Putamen (tissue), 1 donor: ENCODE measurements around the gene ADCY2.

Experiments used
- DNase-seq: peaks from one replicate; pipeline ENCODE4 v3.0.0-alpha.2; 2016; ENCODE audit warnings: low spot score

ADCY2 gene

DNA sequence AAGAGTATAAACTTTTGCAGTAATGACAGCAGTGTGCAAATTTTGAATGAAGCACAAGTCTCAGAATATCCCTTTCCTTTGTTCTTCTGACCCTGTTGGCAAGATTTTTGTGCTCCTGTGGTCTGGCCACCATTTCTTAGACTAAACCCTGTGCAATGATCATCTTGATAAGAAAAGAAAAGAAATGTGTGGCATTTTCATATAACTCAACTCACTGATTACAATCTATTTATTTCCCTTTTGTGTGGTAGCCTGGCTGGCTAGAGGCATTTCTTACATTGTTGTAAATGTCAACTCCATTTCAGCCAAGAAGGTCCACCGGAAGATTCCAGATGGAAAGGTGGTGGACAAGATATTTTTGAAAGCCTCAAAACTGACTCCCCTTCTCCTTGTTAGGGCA, 41.9 kb downstream of the ADCY2 start:
- no peak for DNase-seq

DNA sequence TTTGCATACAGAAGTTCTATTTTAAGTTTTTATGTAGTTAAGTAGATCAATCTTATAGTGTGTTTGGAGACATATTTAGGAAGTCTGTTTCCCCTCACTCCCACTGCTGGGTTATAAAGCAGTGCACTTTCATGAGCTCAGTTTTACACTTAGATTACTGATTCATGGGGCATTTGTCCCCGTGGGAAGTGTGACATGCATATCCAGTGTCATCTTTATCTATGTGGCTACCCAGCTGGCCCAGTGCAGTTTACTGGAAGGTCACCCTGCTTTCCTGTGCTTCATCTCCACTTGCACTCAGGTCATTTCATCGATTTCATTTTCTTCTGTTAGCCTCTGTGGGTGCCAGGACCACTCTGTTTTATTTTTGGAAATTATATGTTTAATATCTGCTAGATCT, 49.1 kb downstream of the ADCY2 start:
- DNase-seq, result no peak

DNA sequence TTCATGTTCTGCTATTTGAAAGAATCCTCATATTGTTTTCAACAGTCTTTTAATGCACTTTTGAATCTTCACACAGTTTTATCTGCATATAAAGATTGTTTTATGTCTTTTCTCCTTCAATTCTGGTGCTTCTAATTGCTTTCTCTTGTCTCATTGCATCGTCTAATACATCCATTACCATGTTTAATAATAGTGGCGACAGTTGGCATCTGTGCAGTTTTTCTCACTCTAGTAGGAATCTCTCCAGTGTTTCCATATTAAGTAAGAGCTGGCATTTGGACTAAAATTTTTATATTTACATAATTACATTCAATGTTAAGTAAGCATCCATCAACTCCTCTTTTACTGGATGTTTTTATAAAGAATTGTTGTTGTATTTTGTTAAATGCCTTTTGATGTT, 49.9 kb downstream of the ADCY2 start:
- no peak for DNase-seq

DNA sequence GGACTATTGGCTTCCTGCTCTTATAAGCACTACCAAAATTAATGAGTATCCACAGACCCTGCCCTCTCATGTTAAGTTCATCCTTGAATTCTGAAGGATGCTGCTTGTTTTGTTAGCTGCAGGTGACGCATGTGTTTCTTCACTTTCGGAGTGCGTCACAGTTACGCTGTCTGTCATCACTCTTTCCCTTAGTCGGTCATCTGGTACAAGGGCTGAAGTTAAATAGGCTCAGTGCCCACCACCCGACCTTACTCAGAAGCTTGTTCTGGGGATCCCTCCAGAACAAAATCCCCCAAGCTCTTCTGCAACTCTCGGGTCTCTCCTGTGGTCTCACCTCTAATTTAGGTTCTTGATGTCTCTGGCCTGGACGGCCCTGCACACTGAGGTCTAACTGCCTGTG, 51.0 kb downstream of the ADCY2 start:
- DNase-seq, result no peak

DNA sequence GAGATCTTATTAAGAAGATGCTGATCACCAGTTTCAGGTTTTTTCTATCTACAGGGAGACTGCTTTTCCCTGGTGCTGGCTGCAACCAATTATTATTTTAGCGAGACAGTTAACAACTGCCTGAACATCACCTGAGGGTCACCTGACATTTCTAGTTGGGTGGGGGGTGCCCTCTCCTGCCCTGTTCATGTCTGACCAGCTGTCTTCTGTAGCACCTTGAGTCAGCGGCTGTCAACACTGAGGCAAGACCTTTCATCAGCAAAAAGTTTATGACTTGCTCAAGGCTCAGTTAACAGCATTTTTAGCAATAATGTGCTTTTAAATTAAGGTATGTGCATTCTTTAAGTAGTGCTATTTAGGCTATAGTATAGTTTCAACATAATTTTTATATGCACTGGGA, 58.0 kb downstream of the ADCY2 start:
- DNase-seq, result no peak

DNA sequence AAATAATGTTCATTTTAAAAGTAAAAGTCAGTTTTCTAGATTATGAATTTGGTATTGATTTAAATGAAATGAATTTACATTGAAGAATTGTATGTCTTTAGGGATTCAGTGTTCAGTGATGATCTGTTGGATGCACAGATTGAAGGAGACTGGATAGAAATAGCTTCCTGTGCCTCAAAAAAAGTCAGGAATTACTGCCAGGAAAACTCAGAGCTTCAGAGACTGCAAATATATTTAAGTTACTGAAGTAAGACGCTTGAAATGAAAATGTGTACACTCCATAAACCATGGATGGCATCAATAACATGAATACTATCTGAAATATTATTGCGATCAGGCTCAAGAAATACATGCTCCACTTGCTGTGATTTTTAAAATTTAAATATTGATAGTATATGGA, 60.3 kb downstream of the ADCY2 start:
- no peak for DNase-seq

DNA sequence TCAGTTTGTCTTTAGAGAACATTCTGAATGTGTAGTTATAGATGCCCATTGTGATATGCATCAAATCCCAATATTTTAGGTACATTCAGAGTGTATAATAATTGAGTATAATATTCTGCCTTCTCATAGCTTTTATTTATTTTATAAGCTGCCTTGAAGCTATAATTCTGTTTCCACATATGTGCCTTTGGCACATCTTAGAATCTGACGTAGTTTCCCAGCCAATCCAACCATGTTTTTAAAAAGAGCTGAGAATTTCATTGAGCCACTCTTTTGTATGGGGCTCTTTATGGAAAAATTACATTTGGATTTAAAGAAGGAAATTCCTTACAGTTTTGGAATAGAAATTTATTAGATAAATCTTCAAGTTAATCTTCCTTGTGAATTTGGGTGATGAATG, 65.4 kb downstream of the ADCY2 start:
- no peak for DNase-seq

DNA sequence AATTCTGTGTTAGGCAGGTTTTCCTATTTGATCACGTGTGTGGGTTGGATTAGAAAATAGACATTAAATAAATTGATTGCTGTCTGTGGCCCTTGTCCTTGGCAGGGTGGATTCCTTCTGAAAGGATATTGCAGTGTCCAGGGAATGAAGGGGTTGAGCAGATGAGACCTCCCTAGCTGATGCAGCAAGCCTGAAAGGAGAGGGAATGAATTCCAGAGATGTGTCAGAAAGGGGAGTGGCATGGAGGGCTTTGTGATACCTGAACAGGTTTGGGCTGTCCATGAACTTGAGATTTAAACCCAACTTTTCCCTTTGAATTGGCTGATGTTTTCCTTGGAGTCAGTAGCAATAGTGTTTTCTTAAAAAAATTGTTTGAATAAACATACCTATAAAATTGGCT, 66.8 kb downstream of the ADCY2 start:
- DNase-seq, result no peak

DNA sequence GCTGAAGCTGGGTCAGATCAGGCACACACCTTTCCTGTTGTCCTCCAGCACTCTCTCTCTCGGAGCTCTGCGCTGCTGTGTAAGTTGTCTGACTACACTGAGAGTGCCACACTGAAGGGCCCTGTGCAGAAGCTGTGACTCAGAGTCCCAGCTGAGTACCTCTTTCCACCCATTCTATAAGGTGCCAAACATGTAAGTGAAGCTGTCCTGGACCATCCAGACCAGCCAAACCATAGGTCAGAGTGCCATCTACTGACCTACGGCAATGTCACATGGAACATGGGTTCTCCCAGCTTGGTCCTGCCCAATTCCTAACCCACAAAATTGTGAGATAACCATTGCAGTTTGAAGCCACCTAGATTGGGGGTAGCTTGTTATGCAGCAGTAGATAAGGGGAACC, 68.2 kb downstream of the ADCY2 start:
- no peak for DNase-seq

DNA sequence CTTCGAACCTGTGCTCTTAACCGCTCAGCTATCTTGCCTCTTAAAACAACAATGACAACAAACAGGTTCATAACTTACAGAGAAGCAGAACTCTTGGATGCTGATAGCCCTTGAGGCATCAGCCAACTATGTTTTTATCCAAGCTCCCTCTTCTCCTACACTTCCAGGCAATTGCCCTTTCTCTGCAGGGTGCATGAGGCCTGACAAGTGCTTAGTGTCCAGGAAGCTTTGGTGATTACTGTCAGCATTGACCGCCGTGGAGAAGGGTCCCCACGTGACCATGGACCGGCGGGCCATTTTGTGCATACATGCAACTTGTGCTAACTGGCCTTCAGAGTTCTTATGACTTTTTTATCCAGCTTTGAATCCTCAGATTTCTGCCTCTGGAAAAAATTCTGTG, 71.2 kb downstream of the ADCY2 start:
- no peak for DNase-seq

DNA sequence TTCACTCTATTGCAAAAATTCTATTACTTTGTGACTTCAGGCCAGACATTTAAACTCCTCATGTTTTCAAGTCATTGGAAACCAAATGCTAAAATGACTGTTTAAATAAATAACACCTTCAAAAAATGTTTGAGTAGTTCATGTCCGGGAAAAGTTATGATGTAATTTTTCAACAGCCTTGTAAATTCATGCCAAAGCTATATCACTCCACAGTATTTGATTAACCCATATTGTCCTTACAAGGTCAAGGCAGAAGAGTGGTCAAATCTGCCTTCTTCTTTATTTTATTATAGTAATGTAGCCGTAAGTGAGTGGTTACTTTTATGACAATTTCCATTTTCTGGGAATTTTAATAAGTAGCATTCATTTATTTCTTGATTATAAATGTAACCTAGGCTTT, 72.8 kb downstream of the ADCY2 start:
- DNase-seq, result no peak

DNA sequence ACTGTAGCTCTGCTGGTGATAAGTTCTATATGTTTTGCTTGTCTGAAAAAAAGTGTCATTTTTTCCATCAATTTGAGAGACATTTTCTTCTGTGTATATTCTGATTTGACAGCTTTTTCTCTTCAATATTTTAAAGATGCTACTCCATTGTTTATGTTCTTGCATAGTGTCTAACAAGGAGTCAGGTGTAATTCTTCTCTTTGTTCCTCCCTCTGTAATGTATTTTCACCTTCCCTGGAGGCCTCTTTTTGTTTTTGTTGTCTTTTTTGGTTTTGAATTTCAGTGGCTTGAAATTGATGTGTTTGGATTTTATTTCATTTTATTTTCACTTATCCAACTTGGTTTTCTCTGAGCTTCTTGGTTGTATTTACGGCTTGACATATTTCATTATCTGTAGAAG, 75.8 kb downstream of the ADCY2 start:
- no peak for DNase-seq

DNA sequence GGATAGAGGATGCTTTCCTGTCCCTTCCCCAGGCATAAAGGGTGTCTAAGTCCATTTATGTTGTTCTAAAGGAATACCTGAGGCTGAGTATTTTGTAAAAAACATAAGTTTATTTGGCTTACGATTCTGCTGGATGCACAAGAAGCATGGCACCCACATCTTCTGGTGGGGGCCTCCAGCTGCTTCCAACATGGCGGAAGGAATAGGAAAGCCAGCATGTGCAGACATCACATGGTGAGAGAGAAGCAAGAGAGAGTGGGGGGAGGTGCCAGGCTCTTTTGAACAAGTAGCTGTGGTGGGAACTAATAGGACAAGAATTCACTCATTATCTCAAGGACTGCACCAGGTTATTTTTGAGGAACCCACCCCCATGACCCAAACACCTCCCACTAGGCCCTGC, 77.2 kb downstream of the ADCY2 start:
- DNase-seq, result no peak

DNA sequence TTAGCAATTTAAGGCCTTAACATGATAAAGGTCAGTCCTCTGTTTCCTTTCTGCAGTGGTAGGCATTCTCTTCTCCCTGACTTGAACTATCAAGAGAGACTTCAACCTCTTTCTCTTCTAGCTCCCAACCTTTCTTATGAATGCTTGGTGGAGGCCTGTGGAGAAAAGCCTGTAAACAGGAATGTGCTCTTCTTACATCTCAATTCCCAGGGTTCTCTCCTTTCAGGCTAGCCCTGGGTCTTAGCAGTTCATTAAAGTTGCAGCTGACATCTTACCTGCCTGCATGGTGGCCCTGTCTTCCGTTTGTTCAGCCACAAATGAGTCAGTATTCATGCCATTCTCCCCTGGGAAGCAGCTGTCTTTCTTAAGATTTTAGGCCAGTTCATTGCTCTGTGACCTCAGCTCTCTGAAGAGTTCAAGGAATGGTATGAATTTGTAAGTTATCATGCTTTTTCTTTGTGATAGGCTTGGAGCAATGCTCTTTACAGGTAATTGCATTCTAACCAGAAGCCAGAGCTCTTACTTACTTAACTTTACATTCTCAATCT, 77.8 kb downstream of the ADCY2 start:
- no peak for DNase-seq

DNA sequence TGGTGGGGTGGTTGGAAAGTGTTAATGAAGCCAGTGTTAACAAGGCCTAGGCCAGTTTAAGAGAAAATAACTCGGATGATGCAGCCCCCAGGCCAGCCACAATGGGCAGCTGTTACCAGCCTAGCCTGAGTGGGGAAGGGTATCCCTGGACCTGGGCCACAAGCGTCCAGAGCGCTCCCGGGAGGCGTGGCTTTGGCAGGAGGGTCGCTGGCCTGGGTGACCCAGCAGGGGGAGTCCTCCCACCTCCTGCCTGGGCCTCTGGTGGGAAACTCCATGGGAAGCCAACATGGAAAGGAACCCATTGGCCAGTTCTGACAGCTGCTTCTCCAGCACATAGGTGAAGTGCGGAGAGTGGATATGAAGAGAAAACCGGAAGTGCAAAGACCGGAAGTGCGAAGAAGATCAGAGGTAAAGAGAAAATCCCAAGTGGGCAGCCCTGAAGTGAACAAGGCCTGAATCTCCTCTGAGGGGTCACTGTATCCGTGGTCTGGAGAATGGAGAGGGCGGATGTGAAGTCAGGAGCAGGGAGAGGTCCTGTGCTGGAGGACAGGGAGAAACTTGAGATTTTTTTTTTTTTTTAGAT, 79.0 kb downstream of the ADCY2 start:
- no peak for DNase-seq

DNA sequence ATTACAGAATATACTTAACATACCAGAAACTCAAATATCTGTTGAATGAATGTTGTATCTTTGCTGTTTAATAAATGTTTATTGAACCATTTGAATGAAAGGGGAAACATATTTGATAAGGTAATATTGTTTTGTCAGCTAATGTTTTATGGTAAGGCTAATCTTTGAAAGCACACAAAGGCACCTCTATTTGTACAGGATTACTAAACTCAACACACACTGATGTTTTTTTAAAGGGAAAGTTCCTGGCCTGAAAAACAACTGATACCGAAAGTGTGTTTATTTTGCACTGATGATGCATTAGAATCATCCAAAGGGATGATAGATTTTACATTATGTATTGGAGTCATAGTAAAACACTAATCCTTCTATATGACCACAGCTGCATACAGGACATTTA, 82.5 kb downstream of the ADCY2 start:
- no peak for DNase-seq

DNA sequence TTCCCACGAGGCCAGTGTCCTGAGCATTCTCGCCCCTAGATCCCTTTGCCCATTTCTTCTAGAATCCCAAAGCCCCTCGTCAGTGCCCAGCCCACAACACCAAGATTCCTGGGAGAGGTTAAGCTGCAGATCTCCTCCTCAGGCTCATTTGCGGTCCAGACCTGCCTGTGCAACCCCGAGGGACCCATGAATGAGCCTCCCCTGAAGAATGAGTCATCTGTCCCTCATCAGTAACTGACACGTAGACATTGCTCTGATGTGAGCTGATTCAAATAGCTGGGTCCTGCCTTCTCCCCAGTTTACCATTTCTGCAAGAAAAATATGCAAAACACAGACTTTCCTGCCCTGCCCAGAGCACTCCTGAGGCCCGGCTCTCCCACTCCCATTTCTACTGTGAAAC, 92.8 kb downstream of the ADCY2 start:
- no peak for DNase-seq

DNA sequence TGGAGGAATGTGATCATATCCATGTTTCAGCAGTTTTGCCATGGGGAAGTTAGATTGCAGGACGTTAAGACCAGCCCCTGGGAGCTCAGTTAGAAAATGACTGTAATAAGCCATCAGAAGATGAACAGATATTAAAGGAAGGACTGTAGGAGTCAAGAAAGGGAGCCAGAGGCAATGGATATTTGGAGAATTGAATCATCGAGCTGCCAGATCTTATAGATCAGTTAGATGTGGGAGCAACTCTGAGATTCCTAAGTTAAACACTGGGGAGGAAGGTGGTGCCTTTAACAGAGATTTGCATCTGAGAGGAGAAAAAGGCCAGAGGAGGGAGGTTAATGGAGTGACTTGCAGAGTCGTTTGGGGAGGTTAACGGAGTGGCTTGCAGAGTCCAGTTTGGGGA, 96.4 kb downstream of the ADCY2 start:
- DNase-seq, result no peak

DNA sequence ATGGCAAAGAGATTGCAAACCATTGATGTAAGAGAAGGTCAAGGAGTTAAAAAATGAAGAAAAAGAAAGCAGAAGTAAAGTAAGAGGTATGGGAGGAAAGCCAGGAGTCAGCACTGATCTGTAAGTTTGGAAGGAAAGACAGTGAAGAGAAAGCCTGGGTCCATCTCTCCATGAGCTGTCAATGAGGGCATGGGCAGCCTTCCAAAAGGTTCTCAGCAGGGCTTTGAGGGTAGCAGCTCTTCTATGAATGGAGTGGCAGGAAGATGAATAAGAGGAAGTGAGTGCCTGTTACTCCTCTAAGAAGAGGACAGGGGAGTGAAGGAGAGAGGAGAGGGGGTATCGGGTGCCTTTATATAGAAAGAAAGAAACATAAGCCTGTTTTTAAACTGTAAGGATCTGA, 97.1 kb downstream of the ADCY2 start:
- DNase-seq, result no peak

DNA sequence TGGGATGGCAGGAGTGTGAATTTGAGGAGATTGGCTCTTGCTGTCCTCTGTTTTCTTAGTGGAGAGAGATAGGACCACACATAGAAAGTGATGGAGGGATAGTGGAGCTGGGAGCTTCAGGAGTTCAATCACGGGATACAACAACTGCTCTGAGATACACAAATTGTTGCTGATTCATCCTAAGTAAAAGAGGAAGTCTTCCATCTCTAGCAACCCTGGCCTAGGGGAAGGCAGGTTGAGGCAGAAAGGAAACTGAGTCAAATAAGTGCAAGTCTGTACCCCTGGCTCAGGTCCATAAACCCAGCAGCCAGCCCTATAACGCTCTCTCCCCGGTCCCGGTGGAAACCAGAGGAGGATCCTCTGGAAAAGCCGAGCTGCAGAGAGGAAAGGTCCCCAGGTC, 97.7 kb downstream of the ADCY2 start:
- DNase-seq, result no peak

DNA sequence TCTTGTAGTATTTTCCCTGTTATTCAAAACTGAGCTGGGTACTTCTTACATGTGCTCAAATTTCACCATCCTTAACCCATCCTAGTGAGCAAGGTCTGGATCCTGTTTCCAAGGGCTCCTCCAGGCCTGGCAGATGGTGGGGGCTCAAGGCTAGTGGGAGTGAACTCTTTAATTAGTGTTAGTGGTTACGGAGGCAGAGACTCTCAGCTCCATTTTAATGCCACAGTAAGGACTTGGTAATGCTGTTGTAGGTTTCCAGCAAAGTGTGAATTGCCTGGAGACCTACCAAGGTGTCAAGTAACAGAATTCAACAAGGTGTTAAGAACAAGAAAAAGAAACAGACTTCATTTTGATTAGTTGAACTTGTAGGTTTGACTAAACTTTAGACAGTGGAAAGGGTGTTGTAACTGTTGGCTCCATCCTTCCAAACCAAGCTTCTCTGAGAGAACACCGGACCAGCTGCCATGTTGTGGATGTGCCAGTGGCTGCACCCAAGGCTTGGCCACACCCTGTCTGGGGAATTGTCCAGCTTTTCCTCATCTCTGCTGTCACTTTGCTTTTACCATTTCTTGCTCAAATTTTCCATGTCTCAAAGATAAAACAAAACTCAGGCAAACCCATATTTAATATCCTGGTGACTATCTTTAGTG, 98.7 kb downstream of the ADCY2 start:
- DNase-seq, result no peak

DNA sequence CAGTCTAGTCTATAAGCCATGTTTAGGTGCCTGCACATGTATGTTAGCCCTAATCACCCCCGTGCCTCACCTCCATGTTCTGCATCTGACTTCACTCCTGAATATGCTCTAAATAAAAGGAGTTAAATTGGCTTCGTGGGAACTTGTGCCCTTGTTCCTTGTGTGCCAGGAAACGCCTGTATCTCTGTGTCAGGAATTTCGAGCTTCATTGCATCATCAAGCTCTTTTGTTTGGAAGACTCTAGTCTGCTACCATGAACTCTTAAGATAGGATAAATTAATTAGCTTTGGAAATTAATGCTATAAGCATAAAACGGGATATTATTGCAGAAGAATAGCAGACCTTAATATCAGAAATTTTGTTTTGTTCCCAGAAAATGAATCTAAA, 99.2 kb downstream of the ADCY2 start:
- DNase-seq, result peak; percentile 27

DNA sequence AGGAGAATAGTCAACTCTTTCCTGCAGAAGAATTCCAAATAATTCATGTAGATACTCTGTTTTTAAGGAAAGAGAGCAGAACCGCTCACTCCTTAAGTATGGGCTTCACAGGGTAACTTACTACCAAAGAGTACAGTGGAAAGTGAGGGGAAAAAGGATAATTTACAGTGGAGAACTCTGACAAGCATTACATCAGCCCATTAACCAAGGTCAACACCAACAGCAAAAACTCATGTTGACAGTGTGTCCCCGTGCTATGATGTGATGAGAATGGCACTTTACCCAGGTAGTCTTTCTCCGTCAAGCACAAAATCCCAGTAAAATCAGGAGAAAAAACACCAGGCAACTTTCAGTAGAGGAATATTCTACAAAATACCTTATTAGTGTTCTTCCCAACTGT, 104.3 kb downstream of the ADCY2 start:
- DNase-seq, result no peak

DNA sequence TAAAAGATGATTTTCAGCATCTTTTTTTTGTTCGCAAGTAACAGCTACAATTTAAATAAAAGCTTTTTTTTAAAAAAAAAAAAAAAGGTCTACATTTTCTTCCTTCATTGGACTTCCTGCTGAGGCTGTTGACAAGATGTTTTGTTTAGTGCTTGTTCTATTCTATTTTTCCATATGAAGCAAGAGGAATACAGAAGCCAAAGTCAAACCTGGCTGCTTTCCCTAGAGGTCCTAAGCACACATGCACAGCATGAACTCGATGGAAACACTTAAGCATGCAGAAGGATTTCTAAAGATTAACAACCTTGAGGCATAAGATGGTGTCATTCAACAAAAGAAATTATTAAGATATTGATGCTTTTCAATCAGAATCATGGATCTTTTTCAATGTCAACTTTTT, 105.1 kb downstream of the ADCY2 start:
- DNase-seq, result no peak
